Measurements from ENCODE around the gene BAD. TPM values are rescaled to one million over a fixed set of nuclear protein-coding genes. Genes with fewer than 3 reads are reported as not detected.
"Not testable (repeated sequence)": the region's sequence is repeated elsewhere in the genome, so short reads cannot be mapped to it uniquely, and the experiment has no call there.

The BAD gene
- total RNA-seq, 2 experiments from 2014 or later: 38.3 to 43.9 TPM

- Mint-ChIP-seq H3K27ac (peak overlapping the region; percentile 48), H3K27me3 (ENCODE audit: low read depth) (no peaks in the 10 kb centered on the region), H3K4me3 (peak overlapping the region; percentile 89), H3K9me3 (ENCODE audit: insufficient read depth) (no peaks in the 10 kb centered on the region), H3K4me1 (ENCODE audit: low read depth) (peaks cover 44% of the 10 kb centered on the region), H3K36me3 (ENCODE audit: low read depth) (peaks cover 4% of the 10 kb centered on the region)
- no peak for ATAC-seq
- POLR2A ChIA-PET: interaction anchor here (0.5 to 2.4 kb wide), 6 partner anchors 10 to 66 kb away, joined by 3 to 18 read pairs (median 4); partner anchors contain the start of genes FERMT3 and STIP1
- CTCF ChIA-PET: interaction anchor here (0.6 to 3.7 kb wide), 8 partner anchors 10 to 66 kb away, joined by 3 to 63 read pairs (median 8); partner anchors contain the start of genes CATSPERZ and FKBP2
- DNase-seq: no peak
Observed at GRCh38 chr11:64251753-64252002, 32.8 kb downstream of the BAD start.

DNA sequence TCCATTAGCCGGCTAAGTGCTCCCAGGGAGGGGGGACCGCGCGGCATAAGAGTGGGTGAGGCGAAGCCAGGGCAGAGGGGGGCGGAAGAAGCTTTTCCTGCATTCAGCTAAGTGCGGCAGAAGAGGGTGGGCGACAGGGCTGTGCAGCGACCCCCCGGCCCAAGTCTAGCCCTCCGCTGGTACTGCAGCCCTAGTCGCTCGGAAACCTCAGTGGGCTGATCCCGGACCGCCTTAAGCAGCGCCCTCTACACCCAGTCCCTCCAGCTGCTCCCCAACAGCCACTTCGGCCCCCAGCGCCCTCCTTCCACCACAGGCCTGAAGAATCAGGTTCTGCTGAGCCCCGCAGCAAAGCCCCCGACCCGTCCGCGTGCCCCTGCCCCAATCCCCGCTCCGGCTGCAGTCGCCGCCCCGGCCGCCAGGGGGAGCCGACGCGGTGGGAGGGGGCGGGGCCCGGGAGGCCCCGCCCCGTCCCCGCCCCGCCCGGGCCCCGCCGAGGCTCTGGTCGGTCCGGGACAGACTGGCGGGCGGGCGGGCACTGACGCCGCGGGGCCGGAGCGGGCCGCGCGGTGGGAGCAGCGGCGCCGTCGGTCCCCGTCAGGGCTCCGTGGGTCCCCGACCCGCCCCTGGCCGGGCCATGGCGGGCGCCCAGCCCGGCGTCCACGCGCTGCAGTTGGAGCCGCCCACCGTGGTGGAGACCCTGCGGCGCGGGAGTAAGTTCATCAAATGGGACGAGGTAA lies 33.3 kb downstream of the BAD start, which contains the start of gene PLCB3:
PLCB3 (plus strand) TSS at position 515 of the 737 bp plus-strand sequence; CDS start at position 635, 120 bp downstream.
- no peaks in the 10 kb centered on the region for H3K9me3 Mint-ChIP-seq (ENCODE audit: insufficient read depth)
- DNase-seq: peak; percentile 67
- H3K4me3 Mint-ChIP-seq: peak within 1 kb of the TSS; percentile 89
- ChIA-PET CTCF (interaction anchor here (0.6 to 3.7 kb wide), 15 partner anchors 9 to 80 kb away, joined by 3 to 63 read pairs (median 5); partner anchors contain the start of genes CATSPERZ, DNAJC4, FKBP2 and STIP1), POLR2A (interaction anchor here (0.6 to 2.4 kb wide), 6 partner anchors 10 to 66 kb away, joined by 3 to 18 read pairs (median 6); partner anchors contain the start of genes BAD, FERMT3 and STIP1)
- peak within 1 kb of the TSS; percentile 73 for H3K27ac Mint-ChIP-seq
- peaks cover 44% of the 10 kb centered on the region for H3K4me1 Mint-ChIP-seq (ENCODE audit: low read depth)
- H3K36me3 Mint-ChIP-seq (ENCODE audit: low read depth): peaks cover under 1% of the 10 kb centered on the region
- H3K27me3 Mint-ChIP-seq (ENCODE audit: low read depth): no peaks in the 10 kb centered on the region
- ATAC-seq: peak; percentile 71

DNA sequence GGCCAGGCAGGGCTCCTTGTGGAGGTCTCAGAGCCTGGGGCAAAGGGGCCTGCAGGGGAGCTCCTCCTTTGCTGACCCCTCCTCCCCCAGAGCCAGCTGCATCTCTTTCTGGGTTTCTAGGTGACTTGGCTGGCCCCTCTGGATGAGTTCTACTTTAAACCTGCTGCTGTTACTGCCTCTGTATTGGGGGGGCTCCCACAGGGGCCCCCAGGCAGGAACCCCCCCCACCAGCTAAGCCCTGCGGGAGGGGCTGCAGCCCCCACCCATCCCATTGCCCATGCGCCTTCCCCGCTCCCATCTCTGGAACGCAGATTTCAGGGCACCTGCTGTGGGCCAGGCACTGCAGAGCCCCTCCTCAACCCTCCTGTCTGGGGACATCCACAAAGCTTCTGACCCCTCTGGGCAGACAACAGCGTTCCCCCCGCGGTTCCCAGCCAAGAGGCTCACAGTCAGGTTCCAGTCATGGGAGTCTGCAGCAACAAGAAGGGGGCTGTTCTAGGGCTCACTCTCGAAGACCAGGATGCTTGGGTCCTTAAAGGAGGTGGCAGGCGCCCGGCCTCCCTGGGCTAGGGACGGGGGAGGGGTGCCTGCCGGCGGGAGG lies 34.0 kb downstream of the BAD start:
- no peak for DNase-seq

DNA sequence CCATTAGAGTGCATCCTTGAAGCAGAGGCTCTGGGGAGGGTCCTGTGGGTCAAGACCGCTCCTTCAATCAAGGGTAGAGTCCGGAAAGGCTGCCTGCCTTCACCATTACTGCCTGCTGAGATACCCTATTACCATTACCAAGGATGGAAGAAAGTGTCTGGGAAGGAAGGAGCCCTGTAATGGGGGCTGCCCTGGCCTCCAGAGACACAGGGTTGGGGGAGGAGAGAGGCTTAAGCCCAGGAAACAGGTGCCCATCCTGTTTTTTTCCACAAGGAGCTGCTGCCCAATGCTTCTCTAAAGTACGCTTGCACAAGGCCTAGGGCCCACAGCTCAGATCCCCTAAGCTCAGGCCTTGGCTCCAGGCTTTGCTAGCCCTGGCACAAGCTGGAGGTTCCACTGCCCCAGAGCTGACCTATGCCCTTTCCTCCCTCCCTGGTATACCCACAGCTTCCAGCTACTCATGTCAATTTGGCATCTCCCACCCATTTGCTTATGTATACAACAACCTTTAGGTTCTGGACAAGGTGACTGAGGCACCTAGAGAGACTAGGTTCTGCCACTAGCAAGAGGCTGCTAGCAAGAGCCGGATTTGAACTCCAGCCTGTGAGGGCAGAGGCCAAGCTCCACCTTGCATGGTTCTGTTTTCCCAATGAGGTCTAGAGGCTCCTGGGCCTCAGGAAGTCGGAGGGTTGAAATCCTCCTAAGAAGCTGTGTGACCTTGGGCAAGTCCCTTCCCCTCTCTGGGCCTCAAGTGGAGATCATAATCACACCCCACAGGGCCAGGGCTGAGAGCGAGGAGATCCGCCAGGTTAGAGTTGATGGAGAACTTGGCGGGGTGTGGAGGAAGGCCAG lies 34.7 kb downstream of the BAD start:
- POLR2A ChIA-PET: interaction anchor here (0.6 to 1.5 kb wide), 4 partner anchors 9 to 35 kb away, joined by 3 to 7 read pairs (median 4); partner anchors contain the start of genes BAD and FKBP2
- no peak overlapping the region for H3K4me3 Mint-ChIP-seq
- H3K4me1 Mint-ChIP-seq (ENCODE audit: low read depth): peaks cover 47% of the 10 kb centered on the region
- no peak overlapping the region for H3K27ac Mint-ChIP-seq
- no peaks in the 10 kb centered on the region for H3K36me3 Mint-ChIP-seq (ENCODE audit: low read depth)
- no peak for ATAC-seq
- no peaks in the 10 kb centered on the region for H3K27me3 Mint-ChIP-seq (ENCODE audit: low read depth)
- H3K9me3 Mint-ChIP-seq (ENCODE audit: insufficient read depth): no peaks in the 10 kb centered on the region
- CTCF ChIA-PET: interaction anchor here (0.7 to 3.7 kb wide), 11 partner anchors 7 to 91 kb away, joined by 3 to 63 read pairs (median 5); partner anchors contain the start of genes CATSPERZ, DNAJC4 and STIP1
- no peak for DNase-seq

More for the DNA sequence above, 34.0 kb downstream of the BAD start:
- no peak overlapping the region for H3K27ac Mint-ChIP-seq
- H3K4me3 Mint-ChIP-seq: peak overlapping the region; percentile 80
- H3K36me3 Mint-ChIP-seq (ENCODE audit: low read depth): no peaks in the 10 kb centered on the region
- H3K27me3 Mint-ChIP-seq (ENCODE audit: low read depth): no peaks in the 10 kb centered on the region
- no peaks in the 10 kb centered on the region for H3K9me3 Mint-ChIP-seq (ENCODE audit: insufficient read depth)
- ChIA-PET POLR2A (interaction anchor here (0.6 to 2.4 kb wide), 6 partner anchors 9 to 43 kb away, joined by 3 to 18 read pairs (median 6); partner anchors contain the start of genes BAD, FERMT3 and FKBP2), CTCF (interaction anchor here (0.7 to 3.7 kb wide), 11 partner anchors 8 to 81 kb away, joined by 3 to 63 read pairs (median 5); partner anchors contain the start of genes CATSPERZ, DNAJC4 and STIP1)
- H3K4me1 Mint-ChIP-seq (ENCODE audit: low read depth): peaks cover 44% of the 10 kb centered on the region
- no peak for ATAC-seq

- CTCF ChIA-PET: interaction anchor here (2.0 to 4.4 kb wide), 6 partner anchors 19 to 55 kb away, joined by 10 to 63 read pairs (median 23); partner anchors contain the start of genes CATSPERZ, DNAJC4 and ESRRA
Observed at GRCh38 chr11:64249038-64249437, 35.4 kb downstream of the BAD start.

GRCh38 chr11:64248578-64248977 lies 35.9 kb downstream of the BAD start:
- DNase-seq (no peak), ATAC-seq (no peak)
- Mint-ChIP-seq H3K27me3 (ENCODE audit: low read depth) (no peaks in the 10 kb centered on the region), H3K4me3 (no peak overlapping the region), H3K9me3 (ENCODE audit: insufficient read depth) (no peaks in the 10 kb centered on the region), H3K27ac (no peak overlapping the region), H3K4me1 (ENCODE audit: low read depth) (peaks cover 50% of the 10 kb centered on the region), H3K36me3 (ENCODE audit: low read depth) (peaks cover 8% of the 10 kb centered on the region)
- ChIA-PET POLR2A (interaction anchor here (0.9 kb wide), 1 partner anchor 15 kb away, joined by 3 read pairs; no protein-coding TSS in a partner anchor), CTCF (interaction anchor here (2.9 to 4.4 kb wide), 2 partner anchors 18 to 55 kb away, joined by 10 to 27 read pairs; partner anchors contain the start of genes DNAJC4 and ESRRA)

More at GRCh38 chr11:64249038-64249437, 35.4 kb downstream of the BAD start:
- POLR2A ChIA-PET: interaction anchor here (0.9 kb wide), 1 partner anchor 15 kb away, joined by 3 read pairs; no protein-coding TSS in a partner anchor
- Mint-ChIP-seq H3K27ac (no peak overlapping the region), H3K36me3 (ENCODE audit: low read depth) (peaks cover 3% of the 10 kb centered on the region), H3K4me3 (no peak overlapping the region), H3K27me3 (ENCODE audit: low read depth) (no peaks in the 10 kb centered on the region), H3K4me1 (ENCODE audit: low read depth) (peaks cover 51% of the 10 kb centered on the region), H3K9me3 (ENCODE audit: insufficient read depth) (no peaks in the 10 kb centered on the region)
- DNase-seq (no peak), ATAC-seq (no peak)

DNA sequence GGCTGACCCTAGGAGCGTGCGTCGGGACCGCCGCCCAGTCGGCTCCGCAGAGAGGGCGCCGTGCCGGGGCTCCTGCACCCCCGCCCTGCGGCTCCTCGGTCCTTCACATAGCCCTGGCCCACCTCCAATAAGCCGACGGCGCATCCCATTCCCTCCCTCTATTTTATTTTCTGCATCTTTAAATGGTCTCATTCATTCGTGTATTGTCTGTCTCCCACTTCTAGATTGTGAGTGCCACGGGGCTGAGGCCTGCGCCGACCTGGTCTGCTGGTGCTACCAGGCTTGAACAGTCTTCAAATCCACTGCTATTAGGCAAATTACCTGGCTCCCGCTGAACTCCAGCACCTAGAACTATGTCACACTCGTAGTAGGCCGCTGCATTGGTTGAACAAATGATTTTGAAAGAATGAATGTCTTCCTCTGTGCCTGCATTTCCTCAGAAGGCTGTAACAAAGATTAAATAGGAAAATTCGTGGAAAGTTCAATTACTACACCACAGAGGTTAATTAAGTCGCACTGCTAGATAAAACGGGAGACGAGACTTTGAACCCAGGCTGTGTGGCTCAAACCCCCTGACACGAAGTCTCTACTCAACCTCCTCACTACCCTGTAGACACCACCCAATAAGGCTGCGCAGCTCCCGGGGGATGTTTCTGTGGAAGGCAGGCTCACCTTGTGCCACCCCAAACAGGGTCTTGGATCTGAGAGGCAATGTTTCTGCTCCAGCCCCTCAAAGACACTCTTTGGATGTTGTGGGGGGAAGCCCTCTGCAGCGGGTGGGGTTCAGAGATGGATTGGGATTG lies 36.5 kb downstream of the BAD start:
- ATAC-seq (no peak), DNase-seq (no peak)
- peaks cover 51% of the 10 kb centered on the region for H3K4me1 Mint-ChIP-seq (ENCODE audit: low read depth)
- H3K27me3 Mint-ChIP-seq (ENCODE audit: low read depth): no peaks in the 10 kb centered on the region
- H3K36me3 Mint-ChIP-seq (ENCODE audit: low read depth): peaks cover 14% of the 10 kb centered on the region
- H3K4me3 Mint-ChIP-seq: peak overlapping the region; percentile 59
- POLR2A ChIA-PET: interaction anchor here (0.6 to 5.6 kb wide), 3 partner anchors 41 to 1690 kb away, joined by 3 to 39 read pairs (median 29); partner anchors contain the start of genes FERMT3 and STIP1
- H3K27ac Mint-ChIP-seq: peak overlapping the region; percentile 50
- CTCF ChIA-PET: interaction anchor here (0.9 to 6.8 kb wide), 4 partner anchors 18 to 70 kb away, joined by 3 to 57 read pairs (median 18); partner anchors contain the start of genes DNAJC4, ESRRA, FERMT3 and TRMT112
- no peaks in the 10 kb centered on the region for H3K9me3 Mint-ChIP-seq (ENCODE audit: insufficient read depth)

DNA sequence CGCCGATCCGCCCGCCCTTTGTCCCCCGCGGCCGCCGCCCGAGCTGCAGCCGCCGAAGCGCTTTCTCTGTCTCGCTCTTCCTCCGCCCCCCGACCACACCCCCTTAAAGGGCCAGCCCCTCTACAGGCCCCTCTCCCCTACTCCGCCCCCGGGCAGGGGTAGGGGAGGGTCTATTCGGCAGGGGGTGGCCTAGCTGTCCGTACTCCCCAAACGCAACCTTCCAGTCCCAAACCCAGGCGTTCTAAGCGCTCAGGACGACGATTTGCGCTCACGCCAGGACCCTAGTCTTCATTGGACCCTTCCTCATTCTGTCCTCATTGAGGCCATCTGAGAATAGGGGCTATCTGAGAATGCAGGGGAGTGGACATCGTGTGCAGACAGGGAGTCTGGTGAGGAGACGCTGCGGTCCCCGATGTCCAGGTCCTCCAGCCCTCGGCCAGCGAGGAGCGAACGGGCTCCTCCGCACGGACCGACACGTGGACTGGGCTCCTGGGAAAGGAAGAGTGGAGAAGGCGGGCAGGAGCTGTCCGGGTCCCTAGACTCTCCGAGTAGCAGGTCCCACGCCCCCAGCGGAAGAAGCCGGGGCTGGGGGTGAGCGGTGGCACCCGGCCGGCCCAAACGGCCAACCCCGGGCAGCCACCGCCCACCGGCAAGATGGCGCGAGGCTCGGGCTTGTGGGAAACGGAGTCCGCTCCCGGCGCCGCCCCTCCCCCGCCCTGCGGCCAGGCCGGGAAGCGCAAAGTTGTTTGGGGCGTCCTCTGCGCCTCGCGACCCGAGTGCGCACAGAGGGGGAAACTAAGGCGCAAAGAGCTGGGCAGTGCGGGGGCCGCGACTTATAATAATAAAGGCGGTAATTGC lies 37.4 kb downstream of the BAD start, which contains the start of gene PPP1R14B:
PPP1R14B (minus strand) TSS at position 73 of the 858 bp plus-strand sequence. CDS start 270 bp downstream, outside the sequence.
- ATAC-seq: peak; percentile 61
- H3K9me3 Mint-ChIP-seq (ENCODE audit: insufficient read depth): no peaks in the 10 kb centered on the region
- ChIA-PET POLR2A (interaction anchor here (0.6 to 6.3 kb wide), 9 partner anchors 10 to 1690 kb away, joined by 3 to 58 read pairs (median 5); partner anchors contain the start of genes FERMT3, NUDT22, STIP1 and TRMT112), CTCF (interaction anchor here (0.9 to 6.8 kb wide), 7 partner anchors 9 to 70 kb away, joined by 3 to 57 read pairs (median 5); partner anchors contain the start of genes CATSPERZ, ESRRA, FERMT3 and TRMT112)
- H3K27ac Mint-ChIP-seq: peak within 1 kb of the TSS; percentile 85
- DNase-seq: peak; percentile 85
- H3K4me1 Mint-ChIP-seq (ENCODE audit: low read depth): peaks cover 53% of the 10 kb centered on the region
- no peaks in the 10 kb centered on the region for H3K27me3 Mint-ChIP-seq (ENCODE audit: low read depth)
- H3K36me3 Mint-ChIP-seq (ENCODE audit: low read depth): peaks cover 20% of the 10 kb centered on the region
- peak within 1 kb of the TSS; percentile 88 for H3K4me3 Mint-ChIP-seq

- ChIA-PET CTCF (interaction anchor here (1.1 to 6.8 kb wide), 6 partner anchors 9 to 58 kb away, joined by 3 to 57 read pairs (median 8); partner anchors contain the start of genes CATSPERZ, ESRRA and FERMT3), POLR2A (interaction anchor here (0.6 to 6.3 kb wide), 9 partner anchors 9 to 71 kb away, joined by 3 to 58 read pairs (median 5); partner anchors contain the start of genes FERMT3, NUDT22, STIP1 and TRMT112)
- not testable (repeated sequence) for H3K27me3 Mint-ChIP-seq (ENCODE audit: low read depth); H3K9me3 Mint-ChIP-seq (ENCODE audit: insufficient read depth); DNase-seq
- H3K36me3 Mint-ChIP-seq (ENCODE audit: low read depth): peaks cover 20% of the 10 kb centered on the region
- H3K27ac Mint-ChIP-seq: peak overlapping the region; percentile 66
- peaks cover 48% of the 10 kb centered on the region for H3K4me1 Mint-ChIP-seq (ENCODE audit: low read depth)
- ATAC-seq: peak; percentile 25
- H3K4me3 Mint-ChIP-seq: peak overlapping the region; percentile 77
Observed at GRCh38 chr11:64246621-64246870, 37.9 kb downstream of the BAD start.
